Fibroblast of the aortic adventitia (primary cell): ENCODE measurements around the gene CATSPERZ. TPM values are rescaled to one million over a fixed set of nuclear protein-coding genes. Genes with fewer than 3 reads are reported as not detected.
A peak's percentile ranks its signal among the peaks of the same experiment; 100 is the strongest.
"Not testable (repeated sequence)": the region's sequence is repeated elsewhere in the genome, so short reads cannot be mapped to it uniquely, and the experiment has no call there.

Source experiments
- DNase-seq: peaks from one replicate; pipeline ENCODE4 v3.0.0-alpha.2; 2010; ENCODE audit warnings: low read depth
- H3K4me3 ChIP-seq: 2 replicates; pipeline ENCODE4 v1.5.1; 2011; ENCODE audit warnings: low read depth, mild to moderate bottlenecking, control low read depth, low read length, moderate library complexity
- CTCF ChIP-seq: IDR thresholded peaks from 2 replicates; pipeline ENCODE4 v1.5.1; 2011; ENCODE audit warnings: mild to moderate bottlenecking, low read length, control low read depth, inconsistent platforms; ENCODE audit not compliant: insufficient read depth
- total RNA-seq: library from RNA; depleted of rRNA; stranded (reverse); fragments of >200 nt; gene quantifications from 2 replicates; pipeline ENCODE4 v1.2.3, GENCODE V29; 2012; ENCODE audit warnings: low replicate concordance

CATSPERZ gene
- total RNA-seq, 1 donor: not detected

- DNase-seq: peak; percentile 77
- peak; percentile 30 for TF ChIP-seq CTCF
- H3K4me3 ChIP-seq: peak overlapping the region; percentile 62
Measured at GRCh38 chr11:64313491-64314145, 13.5 kb downstream of the CATSPERZ start.

- peak; percentile 24 for TF ChIP-seq CTCF
- peak overlapping the region; percentile 62 for H3K4me3 ChIP-seq
- no peak for DNase-seq
Measured at GRCh38 chr11:64314146-64314804, 14.1 kb downstream of the CATSPERZ start.

GRCh38 chr11:64314805-64315561, 14.8 kb downstream of the CATSPERZ start:
- TF ChIP-seq CTCF: no peak
- H3K4me3 ChIP-seq: no peak overlapping the region
- DNase-seq: no peak

GRCh38 chr11:64315667-64316526, 15.7 kb downstream of the CATSPERZ start:
- H3K4me3 ChIP-seq: peak overlapping the region; percentile 22
- DNase-seq: not testable (repeated sequence)

GRCh38 chr11:64316672-64317324, 16.6 kb downstream of the CATSPERZ start:
- no peak for TF ChIP-seq CTCF
- DNase-seq: no peak
- peak overlapping the region; percentile 95 for H3K4me3 ChIP-seq

GRCh38 chr11:64317325-64317960, 17.3 kb downstream of the CATSPERZ start, which contains the start of gene TRMT112:
Gene TRMT112 (minus strand): TSS chr11:64317559. CDS start chr11:64317526, 33 bp downstream.
- no peak for TF ChIP-seq CTCF

More at GRCh38 chr11:64317325-64317960, 17.3 kb downstream of the CATSPERZ start, which contains the start of gene TRMT112:
- peak; percentile 97 for DNase-seq
- H3K4me3 ChIP-seq: peak within 1 kb of the TSS; percentile 95
